Effector CD8-positive, alpha-beta T cell (primary cell): Measurements from ENCODE around the gene PXMP4.
"Not testable (repeated sequence)": the region's sequence is repeated elsewhere in the genome, so short reads cannot be mapped to it uniquely, and the experiment has no call there.

Experiments used
- DNase-seq: peaks from one replicate; lab custom pipeline; 2025; lab: John Stamatoyannopoulos, UW
- total RNA-seq, 4 experiments: gene quantifications; one replicate each; lab custom pipeline; 2026; lab: John Stamatoyannopoulos, UW

Gene PXMP4, protein sequence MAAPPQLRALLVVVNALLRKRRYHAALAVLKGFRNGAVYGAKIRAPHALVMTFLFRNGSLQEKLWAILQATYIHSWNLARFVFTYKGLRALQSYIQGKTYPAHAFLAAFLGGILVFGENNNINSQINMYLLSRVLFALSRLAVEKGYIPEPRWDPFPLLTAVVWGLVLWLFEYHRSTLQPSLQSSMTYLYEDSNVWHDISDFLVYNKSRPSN
- 7.5 to 22.3 (median 18.2) reads per million in 4 experiments for total RNA-seq

DNA sequence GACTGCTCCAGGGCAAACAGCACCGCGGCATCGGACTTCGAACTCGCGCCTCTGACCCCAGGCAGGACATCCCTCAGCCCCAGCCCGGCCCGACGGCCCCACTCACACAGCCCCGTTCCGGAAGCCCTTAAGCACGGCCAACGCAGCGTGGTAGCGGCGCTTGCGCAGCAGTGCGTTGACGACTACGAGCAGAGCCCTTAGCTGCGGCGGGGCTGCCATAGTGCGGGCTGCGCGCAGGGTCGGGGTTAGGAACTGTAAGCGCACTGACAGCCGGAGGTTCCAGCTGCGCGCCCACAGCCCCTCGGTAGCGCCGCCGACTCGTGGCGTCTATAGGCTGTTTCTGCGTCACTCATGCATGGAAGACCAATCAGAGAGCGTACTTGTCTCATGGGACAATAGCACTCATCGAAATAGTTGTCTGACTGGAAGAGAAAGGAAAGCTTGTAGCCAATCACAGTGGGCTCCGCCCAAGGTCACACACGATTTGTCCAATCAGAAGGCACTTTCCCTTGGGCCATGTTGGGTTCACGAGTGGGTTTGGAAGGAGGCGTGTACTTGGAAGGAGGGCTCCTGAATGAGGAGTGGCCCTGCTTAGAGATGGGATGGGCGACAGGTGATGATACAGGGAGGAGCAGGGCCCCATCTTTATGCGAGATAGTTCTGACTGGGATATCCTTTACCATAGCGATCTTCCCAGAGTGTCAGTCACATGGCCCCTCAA, at the start of gene PXMP4:
TSS of gene PXMP4 (minus strand) at position 322 of the 721 bp plus-strand sequence. CDS start at position 219, 103 bp downstream.
- DNase-seq: peak; percentile 84

DNA sequence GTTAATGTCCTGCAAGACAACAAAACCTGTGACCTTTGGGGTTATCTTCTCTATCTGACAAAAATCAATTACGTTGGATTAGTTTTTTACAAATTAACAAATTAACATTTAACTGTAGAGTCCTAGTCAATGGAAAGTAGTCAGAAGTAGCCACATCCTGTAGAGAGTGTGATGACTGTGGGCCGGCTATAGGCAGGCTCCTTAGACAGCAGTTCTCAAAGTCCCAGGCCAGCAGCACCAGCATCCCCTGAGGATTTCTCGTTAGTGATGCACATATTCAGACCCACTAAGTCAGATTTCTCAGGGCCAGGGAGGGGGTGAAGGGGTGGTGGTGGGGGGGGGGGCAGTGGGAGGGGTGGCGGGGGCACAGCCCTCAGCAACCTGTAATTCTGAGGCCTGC, 48.9 kb upstream of the PXMP4 start:
- no peak for DNase-seq

DNA sequence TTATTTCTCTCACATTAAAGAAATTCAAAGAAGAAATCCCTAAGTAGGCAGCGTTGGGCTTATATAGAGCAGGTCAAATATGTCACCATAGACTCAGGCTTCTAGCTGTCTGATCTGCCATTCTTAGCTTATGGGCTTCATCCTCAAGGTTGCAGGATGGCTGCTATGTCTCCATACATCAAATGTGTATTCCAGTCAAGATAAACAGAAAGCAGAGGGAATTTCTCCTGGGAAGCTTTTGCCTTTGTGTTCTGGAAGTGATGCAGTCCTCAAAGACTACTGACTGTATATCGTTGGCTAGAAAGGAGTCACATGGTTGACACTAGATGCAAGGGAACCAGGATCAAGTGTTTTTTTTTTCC, 47.6 kb upstream of the PXMP4 start:
- DNase-seq: no peak

DNA sequence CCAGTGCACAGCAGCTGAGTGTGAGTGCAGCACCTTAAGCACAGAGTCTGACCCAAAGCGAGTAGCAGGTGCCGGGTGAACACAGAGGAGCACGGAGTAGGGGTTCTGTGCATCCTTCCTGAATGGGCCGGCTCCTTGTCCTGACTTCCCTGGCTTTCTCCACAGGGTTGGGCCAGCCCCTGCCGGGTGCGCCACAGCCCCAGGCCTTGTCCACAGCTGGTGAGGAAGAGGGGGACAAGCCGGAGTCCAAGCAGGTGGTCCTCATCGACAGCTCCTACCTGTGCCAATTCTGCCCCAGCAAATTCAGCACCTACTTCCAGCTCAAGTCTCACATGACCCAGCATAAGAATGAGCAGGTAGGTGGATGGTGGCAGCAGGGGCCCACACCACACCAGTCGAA, 46.6 kb upstream of the PXMP4 start:
- DNase-seq: no peak

DNA sequence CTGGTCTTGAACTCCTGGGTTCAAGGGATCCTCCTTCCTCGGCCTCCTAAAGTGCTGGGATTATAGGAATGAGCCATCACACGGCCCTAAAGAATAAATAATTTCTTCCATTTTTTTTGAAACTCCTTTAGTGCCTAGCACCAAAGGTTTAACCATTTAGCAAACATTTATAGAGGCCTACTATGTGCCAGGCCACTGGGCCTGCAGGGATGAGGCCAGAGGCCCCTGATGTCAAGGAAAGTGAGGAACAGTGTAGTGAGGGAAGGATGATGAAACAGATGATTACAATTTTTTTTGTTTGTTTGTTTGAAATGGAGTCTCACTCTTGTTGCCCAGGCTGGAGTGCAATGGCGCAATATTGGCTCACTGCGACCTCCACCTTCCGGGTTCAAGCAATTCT, 45.5 kb upstream of the PXMP4 start:
- DNase-seq: no peak

DNA sequence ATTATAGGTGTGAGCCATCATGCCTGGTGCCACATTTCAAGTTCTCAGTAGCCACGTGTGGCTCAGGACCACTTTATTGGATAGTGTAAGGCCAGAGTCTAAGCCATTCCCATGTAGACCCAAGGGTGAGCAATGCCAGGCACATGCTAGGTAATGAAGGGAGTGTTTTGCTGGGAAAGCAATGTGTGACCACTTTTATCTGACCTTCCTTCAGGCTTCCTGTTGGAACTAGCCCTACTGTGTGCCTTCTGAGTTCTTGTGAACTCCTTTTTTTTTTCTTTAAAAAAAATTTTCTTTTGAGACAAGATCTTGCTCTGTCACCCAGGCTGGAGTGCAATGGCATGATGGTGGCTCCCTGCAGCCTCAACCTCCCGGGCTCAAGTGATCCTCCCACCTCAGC, 45.0 kb upstream of the PXMP4 start:
- DNase-seq: no peak

DNA sequence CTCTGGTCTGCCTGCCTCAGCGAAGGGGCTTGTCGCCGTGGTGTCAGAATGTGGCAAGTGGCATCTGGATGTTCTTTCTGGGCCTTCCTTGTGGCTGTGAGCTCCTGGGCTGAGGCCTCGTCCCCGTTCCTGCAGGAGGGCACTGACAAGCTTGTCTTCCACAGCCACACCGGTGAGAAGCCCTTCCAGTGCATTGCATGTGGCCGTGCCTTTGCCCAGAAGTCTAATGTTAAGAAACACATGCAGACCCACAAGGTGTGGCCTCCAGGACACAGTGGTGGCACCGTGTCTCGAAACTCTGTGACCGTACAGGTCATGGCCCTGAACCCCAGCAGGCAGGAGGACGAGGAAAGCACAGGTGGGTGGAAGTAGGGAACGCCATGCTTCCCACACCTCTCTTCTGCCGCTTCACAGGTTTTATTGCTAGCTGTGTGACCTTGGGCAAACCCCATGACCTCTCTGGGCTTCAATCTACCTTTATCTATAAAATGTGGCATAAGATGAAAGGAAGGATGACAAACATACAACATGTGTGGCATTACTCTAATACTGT, 41.7 kb upstream of the PXMP4 start:
- no peak for DNase-seq

DNA sequence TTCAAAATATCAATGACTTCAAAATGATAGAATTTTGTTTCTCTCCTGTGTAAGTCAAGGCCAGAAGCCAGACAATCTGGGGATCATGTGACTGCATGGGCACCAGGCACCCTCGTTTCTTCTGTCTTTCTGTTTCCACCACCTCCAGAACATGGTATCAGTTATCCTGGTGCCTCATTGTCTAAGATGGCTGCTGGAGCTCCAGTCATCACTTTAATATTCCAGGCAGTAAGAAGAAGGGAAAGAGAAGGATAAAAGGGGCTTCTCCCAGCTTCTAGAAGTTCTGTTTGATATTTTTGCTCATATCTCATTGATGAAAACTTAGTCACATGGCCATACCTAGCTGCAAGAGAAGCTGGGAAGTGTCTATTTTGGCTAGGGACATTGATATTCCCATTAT, 37.3 kb upstream of the PXMP4 start:
- no peak for DNase-seq

DNA sequence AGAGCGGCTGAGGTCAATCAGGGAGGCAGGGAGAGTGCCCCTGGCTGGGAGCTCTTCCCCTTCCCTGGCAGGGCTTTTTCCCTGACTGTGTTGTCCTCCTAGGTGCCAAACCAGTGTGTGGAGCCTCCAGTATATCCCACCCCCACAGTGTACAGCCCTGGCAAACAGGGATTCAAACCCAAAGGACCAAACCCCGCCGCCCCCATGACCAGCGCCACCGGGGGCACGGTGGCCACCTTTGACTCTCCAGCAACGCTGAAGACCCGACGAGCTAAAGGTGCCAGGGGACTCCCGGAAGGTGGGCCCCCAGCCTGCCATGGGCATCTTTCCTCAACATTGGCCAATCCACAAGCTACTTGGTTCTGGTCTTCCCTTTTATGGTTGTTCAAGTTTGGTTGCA, 36.9 kb upstream of the PXMP4 start:
- no peak for DNase-seq

DNA sequence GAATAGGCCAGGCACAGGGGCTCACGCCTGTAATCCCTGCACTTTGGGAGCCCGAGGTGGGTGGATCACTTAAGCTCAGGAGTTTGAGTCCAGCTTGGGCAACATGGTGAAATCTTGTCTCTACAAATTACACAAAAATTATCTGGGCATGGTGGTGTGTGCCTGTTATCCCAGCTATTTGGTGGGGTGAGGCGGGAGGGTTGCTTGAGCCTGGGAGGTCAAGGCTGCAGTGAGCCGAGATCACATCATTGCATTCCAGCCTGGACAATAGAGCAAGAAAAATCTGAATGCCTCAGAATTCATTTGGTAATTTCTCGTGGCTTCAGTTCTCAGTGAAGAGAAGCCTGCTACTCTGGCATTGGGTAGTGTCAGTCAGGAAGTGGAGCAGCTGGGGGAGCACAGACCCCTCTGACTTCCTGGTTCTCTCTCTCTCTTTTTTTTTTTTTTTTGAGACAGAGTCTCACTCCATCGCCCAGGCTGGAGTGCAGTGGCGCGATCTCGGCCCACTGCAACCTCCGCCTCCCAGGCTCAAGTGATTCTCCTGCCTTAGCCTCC, 35.9 kb upstream of the PXMP4 start:
- DNase-seq: not testable (repeated sequence)

DNA sequence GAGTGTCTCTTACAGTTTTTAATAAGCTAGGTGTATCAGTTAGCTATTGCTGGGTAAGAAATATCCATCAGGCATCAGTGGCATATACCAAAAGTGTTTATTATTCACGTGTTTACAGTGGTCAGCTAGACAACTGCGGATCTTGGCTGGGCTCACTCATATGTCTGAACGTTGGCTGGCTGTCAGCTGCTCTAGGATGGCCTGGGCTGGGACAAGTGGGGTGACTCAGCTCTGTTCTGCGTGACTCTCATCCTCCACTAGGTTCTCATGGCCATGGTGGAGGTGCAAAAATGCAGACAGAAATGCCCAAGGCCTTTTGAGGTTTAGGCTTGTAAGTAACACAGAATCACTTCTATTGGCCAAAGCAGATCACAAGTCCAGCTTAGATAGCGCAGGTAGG, 33.7 kb upstream of the PXMP4 start:
- DNase-seq: no peak

DNA sequence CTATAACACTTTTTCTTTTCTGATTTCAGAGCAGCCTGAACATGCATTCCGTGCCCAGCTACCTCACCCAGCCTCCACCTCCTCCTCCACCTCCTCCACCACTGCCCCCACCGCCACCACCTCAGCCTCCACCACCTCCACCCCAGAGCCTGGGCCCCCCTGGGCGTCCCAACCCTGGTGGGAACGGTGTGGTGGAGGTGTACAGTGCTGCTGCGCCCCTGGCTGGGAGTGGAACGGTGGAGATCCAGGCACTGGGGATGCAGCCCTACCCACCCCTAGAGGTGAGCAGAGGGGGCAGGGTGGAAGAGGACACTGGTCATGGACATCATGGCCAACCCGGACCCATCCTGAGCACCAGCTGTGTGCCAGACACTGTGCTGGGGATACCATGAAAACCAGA, 33.0 kb upstream of the PXMP4 start:
- no peak for DNase-seq

DNA sequence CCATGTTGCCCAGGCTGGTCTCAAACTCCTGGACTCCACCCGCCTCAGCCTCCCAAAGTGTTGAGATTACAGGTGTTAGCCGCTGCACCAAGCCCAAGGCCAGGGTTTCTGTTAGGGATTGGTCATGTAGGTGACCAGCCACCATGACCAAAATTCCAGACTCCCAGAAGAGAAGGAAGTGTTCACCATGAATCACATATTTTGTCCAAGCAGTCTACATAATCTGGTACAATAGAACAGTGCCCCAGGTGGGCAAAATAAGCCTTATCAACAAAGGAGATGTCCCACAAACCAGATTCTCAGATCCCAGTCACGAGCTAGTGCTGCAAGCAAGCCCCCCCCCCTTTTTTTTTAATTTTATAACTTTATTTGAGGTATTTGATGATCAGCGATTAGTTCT, 31.7 kb upstream of the PXMP4 start:
- DNase-seq: no peak

DNA sequence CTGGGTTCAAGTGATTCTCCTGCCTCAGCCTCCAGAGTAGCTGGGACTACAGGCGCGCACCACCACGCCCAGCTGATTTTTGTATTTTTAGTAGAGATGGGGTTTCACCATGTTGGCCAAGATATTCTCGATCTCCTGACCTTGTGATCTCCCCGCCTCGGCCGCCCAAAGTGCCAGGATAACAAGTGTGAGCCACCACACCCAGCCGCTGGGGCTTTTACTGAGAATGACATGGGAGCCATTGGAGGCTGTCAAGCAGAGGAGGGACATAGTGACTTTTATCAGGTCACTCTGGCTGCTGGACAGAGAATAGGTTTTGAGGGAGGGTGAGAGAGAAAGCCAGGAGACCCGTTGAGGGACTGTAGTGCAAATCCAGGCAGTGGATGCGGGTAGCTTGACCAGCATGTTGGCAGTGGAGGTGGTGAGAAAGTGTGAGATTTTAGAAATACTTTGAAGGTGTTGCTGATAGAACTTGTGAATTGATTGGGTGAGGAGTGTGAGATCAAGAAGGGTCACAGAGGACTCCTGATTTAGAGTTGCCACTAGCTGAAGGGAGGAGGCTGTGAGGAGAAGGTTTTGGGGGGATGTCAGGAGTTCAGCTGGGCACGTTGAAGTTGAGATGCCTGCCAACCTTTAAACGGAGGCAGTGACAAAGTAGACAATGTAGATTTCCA, 26.4 kb upstream of the PXMP4 start:
- no peak for DNase-seq

DNA sequence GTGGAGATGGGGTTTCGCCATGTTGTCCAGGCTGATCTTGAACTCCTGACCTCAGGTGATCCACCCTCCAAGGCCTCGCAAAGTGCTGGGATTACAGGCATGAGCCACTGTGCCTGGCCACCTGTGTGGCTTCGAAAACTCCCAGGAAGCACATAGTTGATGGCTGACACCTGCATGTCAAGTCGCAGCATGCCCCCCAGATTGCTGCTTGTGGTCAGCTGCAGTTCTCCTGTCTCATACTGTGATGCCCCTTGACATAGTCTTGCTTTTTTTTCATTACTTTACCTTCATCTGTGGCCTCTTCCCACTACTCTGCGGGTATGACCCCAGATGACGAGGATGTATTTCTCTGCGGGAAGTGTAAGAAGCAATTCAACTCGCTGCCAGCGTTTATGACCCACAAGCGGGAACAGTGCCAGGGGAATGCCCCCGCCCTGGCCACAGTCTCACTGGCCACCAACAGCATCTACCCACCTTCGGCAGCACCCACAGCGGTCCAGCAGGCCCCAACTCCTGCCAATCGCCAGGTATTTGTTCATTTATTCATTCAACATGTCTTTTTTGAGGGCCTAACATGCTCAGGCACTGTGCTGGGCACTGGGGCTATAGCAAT, 24.8 kb upstream of the PXMP4 start:
- no peak for DNase-seq

DNA sequence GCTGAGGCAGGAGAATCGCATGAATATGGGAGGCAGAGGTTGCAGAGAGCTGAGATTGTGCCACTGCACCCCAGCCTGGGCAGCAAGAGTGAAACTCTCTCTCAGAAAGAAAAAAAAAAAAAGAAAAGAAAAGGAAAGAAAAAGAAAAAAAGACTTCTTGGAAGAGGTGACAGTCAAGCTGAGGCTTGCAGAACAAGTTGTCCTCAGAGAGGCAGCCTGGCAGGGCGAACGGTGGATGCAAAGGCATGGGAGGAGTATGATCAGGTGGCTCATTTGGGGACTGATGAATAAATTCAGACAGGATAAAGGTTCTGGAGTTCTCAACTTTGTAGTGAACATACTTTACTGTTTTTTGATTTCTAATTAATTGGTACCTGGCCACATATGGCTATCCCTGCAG, 24.1 kb upstream of the PXMP4 start:
- DNase-seq: no peak

DNA sequence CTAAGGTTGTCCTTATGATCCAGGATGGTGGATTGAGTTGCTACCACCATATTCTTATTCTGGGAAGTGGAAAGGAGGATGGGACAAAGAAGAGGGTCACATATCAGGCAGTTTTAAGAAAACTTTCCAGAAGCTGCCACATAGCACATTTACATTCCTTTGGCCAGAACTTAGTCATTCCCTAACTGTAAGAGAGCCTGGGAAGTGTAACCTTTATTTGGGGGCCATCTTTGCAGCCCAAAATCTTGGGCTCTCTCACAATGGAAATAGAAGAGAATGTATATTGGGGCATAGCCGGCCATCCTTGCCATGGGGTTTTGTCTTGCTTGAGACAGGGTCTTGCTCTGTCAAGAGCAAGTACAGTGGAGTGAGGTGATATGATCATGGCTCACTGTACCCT, 20.1 kb upstream of the PXMP4 start:
- no peak for DNase-seq

DNA sequence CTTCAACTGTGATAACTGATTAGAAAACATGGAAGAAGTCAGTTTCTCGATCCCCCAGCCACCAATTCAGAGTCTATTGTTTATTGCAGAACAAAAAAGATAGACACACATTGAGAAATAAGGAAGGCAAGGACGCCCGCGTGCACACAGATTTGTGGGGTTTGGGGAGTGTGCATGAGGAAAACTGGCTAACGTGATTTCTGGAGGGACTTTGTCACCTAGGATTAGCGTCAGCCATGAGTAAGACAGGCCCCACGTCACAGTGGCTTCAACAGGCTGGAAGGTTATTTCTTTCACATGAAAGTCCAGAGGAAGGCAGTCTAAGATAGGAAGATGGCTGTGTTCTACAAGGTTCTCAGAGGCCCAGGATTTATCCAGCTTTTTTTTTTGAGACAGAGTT, 19.4 kb upstream of the PXMP4 start:
- no peak for DNase-seq

DNA sequence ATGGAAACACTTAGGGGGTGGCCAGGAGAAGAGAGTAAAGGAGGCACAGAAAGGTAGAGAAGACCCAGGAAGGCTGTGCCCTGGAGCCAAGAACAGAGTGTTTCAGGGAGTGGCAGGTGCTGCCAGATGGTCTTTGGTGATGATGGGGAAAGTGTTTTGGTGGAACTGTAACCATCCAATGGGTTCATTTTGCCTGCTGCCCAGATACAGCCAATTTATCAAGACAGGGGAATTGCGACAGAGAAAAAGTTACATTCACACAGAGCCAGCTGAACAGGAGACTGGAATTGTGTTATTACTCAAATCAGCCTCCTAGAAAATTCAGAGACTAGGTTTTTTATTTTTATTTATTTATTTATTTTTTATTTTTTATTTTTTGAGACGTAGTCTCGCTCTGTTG, 16.9 kb upstream of the PXMP4 start:
- no peak for DNase-seq

DNA sequence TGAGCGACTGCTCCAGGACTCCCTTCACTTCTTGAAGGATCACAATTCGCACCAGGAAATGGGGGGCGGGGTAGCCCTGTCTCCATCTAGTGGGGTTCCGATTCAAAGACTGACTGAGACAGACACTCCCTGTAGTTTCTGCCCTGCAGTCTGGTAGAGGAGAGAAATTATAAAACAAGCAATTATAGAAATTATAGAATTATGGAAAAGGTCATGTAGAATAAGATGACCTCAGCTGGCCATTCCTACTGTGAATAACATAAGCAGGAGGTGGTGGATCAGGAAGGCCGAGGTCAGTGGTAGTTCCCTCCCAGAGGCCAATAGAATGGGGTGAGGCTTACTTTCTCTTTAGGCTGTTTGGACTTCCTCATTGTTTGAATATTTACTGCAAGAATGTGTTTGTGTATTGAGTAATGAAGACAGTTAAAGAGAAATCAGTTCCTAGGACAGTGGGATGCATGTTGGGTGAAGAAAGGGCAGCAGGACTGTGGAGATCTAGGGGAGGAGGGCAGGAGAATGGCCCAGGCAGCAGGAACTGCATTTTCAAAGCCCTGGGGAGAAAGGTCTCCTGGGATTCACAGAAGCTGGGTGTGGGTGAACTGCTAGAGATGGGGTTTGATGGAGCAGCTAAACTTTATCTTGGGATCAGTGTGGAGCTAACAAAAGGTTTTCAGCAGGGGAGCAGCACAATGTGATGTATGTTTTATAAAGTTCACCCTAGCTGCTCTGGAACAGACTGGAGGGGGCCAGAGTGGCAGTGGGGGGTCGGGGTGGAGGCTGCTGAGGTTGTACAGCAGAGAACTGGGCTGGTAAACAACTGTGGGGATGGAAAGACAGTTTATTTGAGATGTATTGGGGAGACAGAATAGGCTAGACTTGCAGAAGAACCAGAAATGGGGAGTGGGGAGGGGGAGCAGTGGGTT, 13.8 kb upstream of the PXMP4 start:
- DNase-seq: no peak
